22Rv1 (cell line): ENCODE measurements around the gene HSPA9.

Source experiments
- ZFX ChIP-seq: fragments of 450-650 bp; IDR thresholded peaks from 2 replicates; pipeline ENCODE4 v1.6.1; 2017; ENCODE audit warnings: antibody characterized with exemption, borderline replicate concordance
- TF ChIP-seq, protein P1 (sequence below): fragments of 450-650 bp; IDR thresholded peaks from 2 replicates; pipeline ENCODE4 v1.5.1; 2017; ENCODE audit warnings: mild to moderate bottlenecking

- TF ChIP-seq ZFX: no peak
- TF ChIP-seq, protein P1, sequence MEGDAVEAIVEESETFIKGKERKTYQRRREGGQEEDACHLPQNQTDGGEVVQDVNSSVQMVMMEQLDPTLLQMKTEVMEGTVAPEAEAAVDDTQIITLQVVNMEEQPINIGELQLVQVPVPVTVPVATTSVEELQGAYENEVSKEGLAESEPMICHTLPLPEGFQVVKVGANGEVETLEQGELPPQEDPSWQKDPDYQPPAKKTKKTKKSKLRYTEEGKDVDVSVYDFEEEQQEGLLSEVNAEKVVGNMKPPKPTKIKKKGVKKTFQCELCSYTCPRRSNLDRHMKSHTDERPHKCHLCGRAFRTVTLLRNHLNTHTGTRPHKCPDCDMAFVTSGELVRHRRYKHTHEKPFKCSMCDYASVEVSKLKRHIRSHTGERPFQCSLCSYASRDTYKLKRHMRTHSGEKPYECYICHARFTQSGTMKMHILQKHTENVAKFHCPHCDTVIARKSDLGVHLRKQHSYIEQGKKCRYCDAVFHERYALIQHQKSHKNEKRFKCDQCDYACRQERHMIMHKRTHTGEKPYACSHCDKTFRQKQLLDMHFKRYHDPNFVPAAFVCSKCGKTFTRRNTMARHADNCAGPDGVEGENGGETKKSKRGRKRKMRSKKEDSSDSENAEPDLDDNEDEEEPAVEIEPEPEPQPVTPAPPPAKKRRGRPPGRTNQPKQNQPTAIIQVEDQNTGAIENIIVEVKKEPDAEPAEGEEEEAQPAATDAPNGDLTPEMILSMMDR: no peak
Measured at GRCh38 chr5:138604176-138604785, 29.1 kb upstream of the HSPA9 start.
